GM19238 (cell line): ENCODE measurements around the gene SRMS.
A peak's percentile ranks its signal among the peaks of the same experiment; 100 is the strongest.
"Not testable (repeated sequence)": the region's sequence is repeated elsewhere in the genome, so short reads cannot be mapped to it uniquely, and the experiment has no call there.

Source experiments
- DNase-seq: peaks from one replicate; pipeline ENCODE4 v3.0.0; 2011; ENCODE audit warnings: low spot score; ENCODE audit not compliant: insufficient read length

The SRMS gene

GRCh38 chr20:63525185-63525584 lies 22.4 kb downstream of the SRMS start:
- no peak for DNase-seq

GRCh38 chr20:63522981-63523611 lies 24.5 kb downstream of the SRMS start:
- DNase-seq, result no peak

GRCh38 chr20:63522091-63522868 lies 25.3 kb downstream of the SRMS start:
- DNase-seq, result no peak

GRCh38 chr20:63521602-63522001 lies 25.9 kb downstream of the SRMS start:
- DNase-seq, result no peak

- DNase-seq, result peak; percentile 92
These were observed 26.5 kb downstream of the SRMS start for GRCh38 chr20:63520934-63521601.

- peak; percentile 96 for DNase-seq
These were observed 27.0 kb downstream of the SRMS start, which contains the start of gene PPDPF for GRCh38 chr20:63520504-63520933. PPDPF (plus strand) TSS chr20:63520765; CDS start chr20:63521309, 544 bp downstream.

- DNase-seq, result peak; percentile 70
These were observed 27.7 kb downstream of the SRMS start for GRCh38 chr20:63519668-63520503.

GRCh38 chr20:63518946-63519667 lies 28.4 kb downstream of the SRMS start:
- no peak for DNase-seq

- DNase-seq, result no peak
These were observed 29.1 kb downstream of the SRMS start for GRCh38 chr20:63518351-63518861.

- DNase-seq, result no peak
These were observed 29.9 kb downstream of the SRMS start for GRCh38 chr20:63517376-63518309.

- DNase-seq, result not testable (repeated sequence)
These were observed 33.0 kb downstream of the SRMS start for GRCh38 chr20:63514520-63514919.

- no peak for DNase-seq
These were observed 34.3 kb downstream of the SRMS start for GRCh38 chr20:63513207-63513606.

- no peak for DNase-seq
These were observed 38.4 kb downstream of the SRMS start for GRCh38 chr20:63509088-63509564.

GRCh38 chr20:63508072-63508768 lies 39.3 kb downstream of the SRMS start:
- no peak for DNase-seq

- no peak for DNase-seq
These were observed 40.3 kb downstream of the SRMS start for GRCh38 chr20:63507083-63507743.

GRCh38 chr20:63505723-63506122 lies 41.8 kb downstream of the SRMS start:
- DNase-seq, result no peak

- no peak for DNase-seq
These were observed 42.3 kb downstream of the SRMS start for GRCh38 chr20:63505281-63505680.

- DNase-seq, result no peak
These were observed 42.9 kb downstream of the SRMS start for GRCh38 chr20:63504642-63505041.
